GM19455 (cell line): ENCODE results near the gene DHX36.

Experiments
- ATAC-seq: cut with Tn5 transposase; IDR thresholded peaks from one replicate; pipeline ENCODE4 v1.9.1; 2021; ENCODE audit not compliant: unreplicated experiment

Gene DHX36

GRCh38 chr3:154285221-154285620 is 39.1 kb downstream of the DHX36 start:
- ATAC-seq = no peak

DNA sequence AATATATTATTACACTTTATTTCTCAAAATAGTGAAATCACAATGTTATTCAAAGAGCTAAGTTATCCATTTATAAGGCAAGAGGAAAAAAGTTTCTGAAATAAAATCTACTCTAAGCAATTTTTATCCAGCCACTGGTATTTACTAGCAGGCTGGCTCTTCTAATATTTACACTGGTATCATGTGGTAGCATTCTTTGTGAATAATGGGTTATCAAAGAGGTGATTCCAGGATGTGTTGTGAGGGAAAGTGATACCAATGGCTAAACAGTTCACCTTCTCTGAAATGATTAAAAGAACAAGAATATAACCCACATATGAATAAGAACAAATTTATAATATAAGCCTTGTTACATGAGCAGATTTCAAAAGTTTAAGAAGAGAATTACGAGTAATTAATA is 44.1 kb downstream of the DHX36 start:
- ATAC-seq = no peak

- ATAC-seq = no peak
Observed at GRCh38 chr3:154275965-154276364, 48.3 kb downstream of the DHX36 start.

DNA sequence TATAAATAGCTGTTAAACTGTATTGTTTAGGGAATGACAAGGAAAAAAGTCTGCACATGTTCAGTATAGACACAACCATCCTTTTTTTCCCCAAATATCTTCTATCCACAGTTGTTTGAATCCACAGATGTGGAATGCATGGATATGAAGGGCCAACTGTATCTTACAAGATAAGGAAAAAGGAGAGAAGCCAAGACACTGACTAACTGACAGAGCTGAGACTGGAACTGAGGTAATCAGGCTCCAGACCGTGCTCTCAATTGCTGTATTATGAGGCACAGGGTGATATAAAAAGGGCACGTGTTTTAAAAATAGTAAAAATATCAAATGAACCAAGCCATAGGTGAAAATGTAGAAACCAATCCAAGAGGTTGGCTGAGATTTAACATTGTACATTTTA is 49.0 kb downstream of the DHX36 start:
- ATAC-seq = no peak

- no peak for ATAC-seq
Observed at GRCh38 chr3:154274348-154274747, 49.9 kb downstream of the DHX36 start.

DNA sequence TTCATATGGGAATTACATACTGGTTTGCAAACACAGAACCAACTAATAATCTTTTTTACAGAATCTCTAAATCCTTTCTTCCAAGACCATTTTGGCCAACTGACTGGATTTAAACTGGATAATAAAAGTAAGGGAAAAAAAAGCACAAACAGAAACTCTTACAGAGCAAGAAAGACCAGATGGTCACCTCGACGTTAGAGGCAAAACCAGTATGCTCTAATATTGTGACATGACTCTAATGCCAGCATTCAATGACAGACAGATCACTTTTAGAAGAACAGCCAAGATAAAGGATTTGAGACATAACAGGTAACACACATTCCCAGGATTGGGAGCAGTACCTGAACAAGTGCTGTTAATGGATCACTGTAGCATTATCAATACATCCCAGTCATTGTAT is 50.9 kb downstream of the DHX36 start:
- ATAC-seq = no peak

DNA sequence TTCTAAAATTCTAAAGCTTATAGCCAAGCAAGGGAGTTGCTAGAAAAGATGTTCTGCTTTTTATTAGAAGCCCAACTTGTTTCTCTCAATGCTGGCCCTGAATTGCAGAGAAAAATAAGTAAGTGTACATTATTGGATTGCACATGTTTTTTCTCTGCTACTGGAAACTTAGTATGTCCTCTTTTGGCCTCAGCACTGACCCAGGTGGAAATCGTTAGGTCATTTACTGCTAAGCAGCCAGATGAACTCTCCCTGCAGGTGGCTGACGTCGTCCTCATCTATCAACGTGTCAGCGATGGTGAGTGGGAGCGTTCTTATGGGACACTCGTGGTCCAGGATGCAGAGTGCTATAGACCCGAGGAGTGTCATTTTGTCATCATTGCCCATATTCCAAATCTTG is 69.8 kb downstream of the DHX36 start:
- ATAC-seq = no peak

GRCh38 chr3:154252759-154253638 is 71.3 kb downstream of the DHX36 start:
- ATAC-seq = peak; percentile 88

- ATAC-seq = no peak
Observed at GRCh38 chr3:154251610-154252009, 72.7 kb downstream of the DHX36 start.

DNA sequence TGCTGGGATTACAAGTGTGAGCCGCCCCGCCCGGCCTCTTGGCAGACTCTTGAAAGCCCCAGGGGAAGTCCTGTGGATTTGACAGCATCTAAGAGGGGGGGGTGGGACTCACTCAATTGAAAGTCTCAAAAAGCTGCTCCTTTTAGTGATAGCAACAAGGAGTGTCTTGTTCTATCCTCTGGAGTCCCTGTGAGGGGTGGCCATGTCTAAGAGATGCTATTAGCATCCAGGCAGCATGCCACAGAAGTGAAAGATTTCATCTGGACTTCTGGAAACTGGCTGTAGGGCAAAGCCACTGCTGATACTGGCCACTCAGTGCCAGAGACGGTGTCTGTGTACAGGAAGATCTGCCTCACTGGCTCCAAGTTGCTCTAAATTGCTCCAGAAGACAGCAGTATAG is 74.0 kb downstream of the DHX36 start:
- no peak for ATAC-seq

DNA sequence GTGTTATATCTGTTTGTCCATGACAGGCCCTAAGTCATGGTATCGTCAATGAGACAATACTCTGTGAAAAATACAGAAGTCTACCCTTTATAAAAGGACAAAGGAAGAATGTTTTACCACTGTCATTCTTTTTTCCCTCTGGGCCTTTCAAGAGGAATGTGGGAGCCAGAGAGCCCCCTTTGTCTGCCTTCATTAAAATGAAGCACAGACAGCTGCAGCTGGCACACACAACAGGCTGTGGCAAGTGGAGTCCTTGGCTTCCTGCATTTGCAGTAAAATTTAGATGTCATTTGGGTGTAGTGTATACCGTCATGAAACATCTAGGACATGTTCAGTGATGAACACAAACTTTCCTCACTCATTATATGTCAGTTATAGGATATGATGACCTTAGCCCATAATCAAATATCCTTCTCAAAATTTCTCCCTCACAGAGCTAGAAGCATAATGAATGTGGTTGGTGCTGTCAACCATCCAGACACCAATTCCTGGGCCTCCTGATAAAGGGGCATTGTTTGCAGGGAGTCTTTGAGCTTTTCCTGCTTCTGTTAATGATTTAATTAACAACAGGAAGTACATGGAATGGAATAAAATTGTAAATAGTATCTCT is 76.4 kb downstream of the DHX36 start:
- no peak for ATAC-seq

DNA sequence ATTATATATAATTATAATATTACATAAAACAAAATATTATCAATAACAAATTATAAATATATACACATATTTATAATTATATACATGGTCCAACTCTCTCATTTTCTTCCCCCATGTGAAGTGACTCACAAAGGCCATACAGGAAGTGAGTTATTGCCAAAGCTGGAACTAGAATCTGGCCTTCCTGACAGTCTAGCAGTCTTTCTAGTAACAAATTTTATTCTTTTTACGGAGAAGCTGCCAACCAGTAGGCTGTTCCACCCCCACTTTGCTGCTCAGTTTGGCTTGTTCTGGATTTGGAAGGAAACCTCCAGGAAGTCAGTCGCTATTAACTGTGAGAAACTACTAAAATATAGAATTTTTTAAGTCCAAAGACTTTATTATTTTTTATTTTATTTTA is 79.6 kb downstream of the DHX36 start:
- ATAC-seq = no peak

DNA sequence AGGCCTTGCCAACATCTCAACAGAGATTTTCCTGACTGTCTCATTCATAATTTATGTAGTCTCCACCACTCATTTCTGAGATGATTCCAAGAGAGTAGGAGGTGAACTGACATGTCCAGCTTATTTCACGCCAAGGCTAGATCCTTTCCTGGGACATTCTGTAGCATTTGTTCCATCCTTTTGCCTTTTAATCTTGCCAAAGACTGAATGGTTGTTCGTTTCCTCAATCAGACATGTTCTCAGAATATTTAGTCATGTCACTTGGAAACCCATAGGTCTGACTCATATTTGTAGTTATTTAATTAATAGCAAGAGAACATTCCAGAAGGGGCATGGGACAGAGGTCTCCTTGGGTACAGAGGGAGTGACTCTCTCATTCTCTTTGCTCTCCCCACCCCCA is 80.9 kb downstream of the DHX36 start:
- ATAC-seq = no peak

DNA sequence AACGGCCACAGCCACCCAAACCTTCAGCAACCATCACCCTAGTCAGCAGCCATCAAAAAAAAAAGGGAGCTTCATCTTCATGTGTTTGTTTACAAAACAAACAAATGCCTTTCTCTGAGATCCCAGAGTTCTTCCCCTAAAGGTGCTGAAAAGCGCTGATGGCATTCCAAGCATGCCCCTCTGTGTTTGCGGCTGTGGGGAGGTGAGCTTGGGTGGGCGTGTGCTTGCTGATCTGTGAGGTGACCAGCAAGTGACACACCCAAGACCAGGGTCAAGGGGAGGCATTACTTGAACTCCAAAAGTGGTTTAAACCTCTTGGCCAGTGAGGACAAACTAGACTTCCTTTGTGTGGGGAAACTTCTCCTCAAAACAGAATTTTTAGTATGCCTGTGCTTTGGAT is 81.5 kb downstream of the DHX36 start:
- no peak for ATAC-seq

DNA sequence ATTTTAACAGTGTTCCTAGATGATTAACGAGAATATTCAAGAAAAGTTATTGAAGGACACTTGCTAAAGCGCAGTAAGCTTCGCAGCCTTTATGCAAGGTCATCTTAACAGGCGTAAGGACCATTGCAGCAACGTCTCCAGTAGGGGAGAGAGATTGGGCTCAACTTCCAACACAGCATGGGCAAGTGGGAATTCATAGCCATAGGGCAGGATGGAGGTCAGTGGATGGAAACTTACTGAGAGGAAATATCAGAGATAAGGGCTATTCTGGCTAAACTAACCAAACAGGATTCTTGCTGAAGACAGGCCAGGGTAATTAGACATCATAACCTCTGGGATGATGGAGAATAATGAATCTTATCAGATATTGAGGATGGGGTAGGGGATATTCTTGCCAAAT is 82.8 kb downstream of the DHX36 start:
- no peak for ATAC-seq

- ATAC-seq = no peak
Observed at GRCh38 chr3:154240235-154240634, 84.1 kb downstream of the DHX36 start.

GRCh38 chr3:154236331-154236730 is 88.0 kb downstream of the DHX36 start:
- no peak for ATAC-seq

GRCh38 chr3:154235330-154235729 is 89.0 kb downstream of the DHX36 start:
- ATAC-seq = no peak

GRCh38 chr3:154229217-154229590 is 95.1 kb downstream of the DHX36 start:
- ATAC-seq = no peak

DNA sequence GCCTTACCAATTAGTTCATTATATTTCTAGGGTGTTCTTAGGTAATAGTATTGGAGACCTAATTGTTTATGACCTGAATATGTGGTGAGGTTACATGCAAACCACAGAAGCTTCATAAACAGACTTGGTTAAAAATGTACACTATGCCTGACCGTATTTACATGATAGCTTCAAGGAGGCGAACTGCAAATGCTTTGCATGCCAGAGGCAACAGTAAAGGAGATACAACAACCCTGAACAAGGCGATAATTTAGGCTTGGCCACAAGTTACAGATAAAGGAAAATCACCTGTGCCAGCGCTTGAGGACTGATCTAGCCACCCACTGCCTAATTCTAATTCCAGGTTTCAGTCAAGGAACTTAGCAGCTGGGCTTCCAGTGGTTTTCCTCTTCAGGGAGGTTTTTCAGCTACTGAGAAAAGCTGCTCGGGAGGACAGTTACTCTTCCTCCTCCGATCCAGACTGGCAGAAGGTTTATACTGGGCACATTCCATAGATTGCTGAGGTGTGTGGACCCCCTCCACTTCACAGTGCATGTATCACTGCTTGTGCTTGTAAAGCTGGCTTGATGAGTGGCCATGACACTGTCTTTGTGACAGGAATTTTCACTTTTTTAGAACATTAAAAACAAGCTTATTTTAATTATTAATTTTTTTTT is 95.6 kb downstream of the DHX36 start:
- ATAC-seq = no peak

GRCh38 chr3:154227531-154227930 is 96.8 kb downstream of the DHX36 start:
- no peak for ATAC-seq

DNA sequence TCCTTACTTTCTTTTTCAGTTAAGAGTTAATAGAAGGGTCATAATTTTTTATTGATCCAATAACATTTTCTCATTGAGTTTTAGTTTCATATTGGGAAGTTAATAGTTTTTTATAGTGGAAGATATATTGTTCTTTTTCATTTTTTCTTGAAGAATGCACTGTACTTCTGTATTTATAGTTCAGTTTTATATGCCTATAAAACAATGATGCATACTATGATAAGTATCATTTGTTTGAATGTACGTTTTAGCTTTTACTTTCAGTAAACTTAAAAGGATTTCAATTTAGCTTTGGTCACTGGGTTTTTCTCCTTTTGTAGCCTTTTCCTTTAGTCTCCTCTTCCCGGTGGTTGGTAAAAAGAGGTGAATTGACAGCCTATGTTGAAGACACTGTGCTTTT is 98.8 kb downstream of the DHX36 start:
- no peak for ATAC-seq
